Esophagus squamous epithelium (tissue), 5 donors: Measurements from ENCODE around the gene GULP1. TPM values are rescaled to one million over a fixed set of nuclear protein-coding genes. Genes with fewer than 3 reads are reported as not detected.
"Not testable (repeated sequence)": the region's sequence is repeated elsewhere in the genome, so short reads cannot be mapped to it uniquely, and the experiment has no call there.

ENCODE experiments used
- DNase-seq: peaks from one replicate; lab custom pipeline; 2025; lab: John Stamatoyannopoulos, UW
- H3K27ac ChIP-seq, 4 donors: fragments of 200-600 bp; sonication (generic); one replicate each; pipeline ENCODE4 v1.5.1; 2016 to 2019; ENCODE audit warnings: mild to moderate bottlenecking in 1 of 4
- H3K27me3 ChIP-seq, 4 donors: fragments of 200-600 bp; sonication (generic); 1 replicate in 3 of 4; 2 replicates in 1 of 4; pipeline versions ENCODE4 v1.5.1 to v1.6.0; 2017 to 2021; ENCODE audit warnings: antibody characterized with exemption in 1 of 4
- H3K36me3 ChIP-seq, 3 donors: fragments of 200-600 bp; sonication (generic); one replicate each; pipeline ENCODE4 v1.5.1; 2016 to 2019
- H3K4me1 ChIP-seq, 3 donors: fragments of 200-600 bp; sonication (generic); one replicate each; pipeline ENCODE4 v1.5.1; 2017 to 2019
- H3K4me3 ChIP-seq, 4 donors: fragments of 200-600 bp; sonication (generic); 1 replicate in 3 of 4; 2 replicates in 1 of 4; pipeline ENCODE4 v1.5.1; 2016 to 2019; ENCODE audit warnings: mild to moderate bottlenecking in 2 of 4, moderate library complexity in 1 of 4
- H3K9me3 ChIP-seq, 3 donors: fragments of 200-600 bp; sonication (generic); one replicate each; pipeline ENCODE4 v1.5.1; 2016 to 2019
- CTCF ChIP-seq, 6 experiments: fragments of 450-650 bp in 4 of 6; fragments of 200-600 bp in 2 of 6; sonication (generic) in 2 of 6; IDR thresholded peaks; one replicate each; pipeline ENCODE4 v1.5.1; 2016 to 2019; ENCODE audit warnings: antibody characterized with exemption in 6 of 6, mild to moderate bottlenecking in 4 of 6, moderate library complexity in 4 of 6
- POLR2A ChIP-seq, 4 donors: fragments of 450-650 bp; IDR thresholded peaks; one replicate each; pipeline ENCODE4 v1.6.1; 2017; ENCODE audit warnings: antibody characterized with exemption in 4 of 4, mild to moderate bottlenecking in 4 of 4, moderate library complexity in 3 of 4
- WGBS, 2 donors: methylation state at CpG; one replicate each; pipeline ENCODE4 v1.1.5; 2018; 5-methylcytosine and 5-hydroxymethylcytosine counted together
- intact Hi-C: fragments of 100-400 bp; cut with DNase I; formaldehyde crosslinking; loops from one replicate; pipeline ENCODE4 v1.15.0; 2022
- total RNA-seq, 4 donors: library from RNA; depleted of rRNA; stranded (reverse); fragments of >200 nt; gene quantifications; one replicate each; pipeline ENCODE4 v1.1.0, GENCODE V29; 2016
- donor health status: DM: yes; HTN: yes; CAD: no.

The GULP1 gene
- total RNA-seq, 4 donors from 2014 or later = 10.4 to 39.3 (median 24.2) TPM

GRCh38 chr2:188601391-188601790 lies 309.7 kb downstream of the GULP1 start:
- no peaks in the 10 kb centered on the region for H3K36me3 ChIP-seq
- no peak for TF ChIP-seq POLR2A (IDR thresholded peaks at IDR 0.05)
- TF ChIP-seq CTCF (IDR thresholded peaks at IDR 0.05) = no peak
- DNase-seq = no peak
- 51 to 60% methylated on average over 2 of the region's 2 CpGs for WGBS, 2 donors
- H3K27ac ChIP-seq = no peak overlapping the region
- no peak overlapping the region for H3K4me3 ChIP-seq
- intact Hi-C loops = no loop called here
- H3K27me3 ChIP-seq = no peaks in the 10 kb centered on the region
- no peaks in the 10 kb centered on the region for H3K4me1 ChIP-seq
- no peaks in the 10 kb centered on the region for H3K9me3 ChIP-seq

- intact Hi-C loops = no loop called here
- no peak for DNase-seq
- no peak for TF ChIP-seq POLR2A (IDR thresholded peaks at IDR 0.05)
- TF ChIP-seq CTCF (IDR thresholded peaks at IDR 0.05) = no peak
These were observed 310.3 kb downstream of the GULP1 start for GRCh38 chr2:188601927-188602326.

GRCh38 chr2:188604579-188604978 lies 312.9 kb downstream of the GULP1 start:
- no peaks in the 10 kb centered on the region for H3K27me3 ChIP-seq
- H3K27ac ChIP-seq = no peak overlapping the region
- TF ChIP-seq POLR2A (IDR thresholded peaks at IDR 0.05) (no peak), CTCF (IDR thresholded peaks at IDR 0.05) (no peak)
- H3K9me3 ChIP-seq = no peaks in the 10 kb centered on the region
- H3K4me3 ChIP-seq = no peak overlapping the region
- 24 to 32% methylated on average over 1 of the region's 1 CpG for WGBS, 2 donors
- H3K36me3 ChIP-seq = no peaks in the 10 kb centered on the region
- H3K4me1 ChIP-seq = no peaks in the 10 kb centered on the region
- intact Hi-C loops = no loop called here
- no peak for DNase-seq

More at GRCh38 chr2:188601927-188602326, 310.3 kb downstream of the GULP1 start:
- no peaks in the 10 kb centered on the region for H3K36me3 ChIP-seq
- H3K4me1 ChIP-seq = no peaks in the 10 kb centered on the region
- H3K4me3 ChIP-seq = no peak overlapping the region
- H3K27ac ChIP-seq = no peak overlapping the region
- no peaks in the 10 kb centered on the region for H3K9me3 ChIP-seq
- no peaks in the 10 kb centered on the region for H3K27me3 ChIP-seq

GRCh38 chr2:188605609-188606584 lies 314.2 kb downstream of the GULP1 start:
- not testable (repeated sequence) for H3K27me3 ChIP-seq, DNase-seq
- WGBS, 2 donors = 95% methylated on average over 15 to 19 of the region's 39 CpGs

GRCh38 chr2:188606596-188606995 lies 314.9 kb downstream of the GULP1 start:
- H3K27ac ChIP-seq, H3K36me3 ChIP-seq, H3K4me1 ChIP-seq, intact Hi-C loops, H3K9me3 ChIP-seq, H3K27me3 ChIP-seq, H3K4me3 ChIP-seq, DNase-seq: not testable (repeated sequence)
- 95 to 100% methylated on average over 6 to 8 of the region's 30 CpGs for WGBS, 2 donors

More at GRCh38 chr2:188605609-188606584, 314.2 kb downstream of the GULP1 start:
- H3K4me1 ChIP-seq, intact Hi-C loops, H3K27ac ChIP-seq, H3K4me3 ChIP-seq, H3K36me3 ChIP-seq, H3K9me3 ChIP-seq: not testable (repeated sequence)

- no peak for TF ChIP-seq CTCF (IDR thresholded peaks at IDR 0.05)
- no peak for TF ChIP-seq POLR2A (IDR thresholded peaks at IDR 0.05)
- Histone ChIP-seq H3K4me1 (no peaks in the 10 kb centered on the region), H3K9me3 (no peaks in the 10 kb centered on the region), H3K4me3 (no peak overlapping the region), H3K36me3 (no peaks in the 10 kb centered on the region), H3K27me3 (no peaks in the 10 kb centered on the region), H3K27ac (no peak overlapping the region)
- 35 to 36% methylated on average over 2 of the region's 2 CpGs for WGBS, 2 donors
- intact Hi-C loops = no loop called here
- DNase-seq = no peak
These were observed 315.8 kb downstream of the GULP1 start for GRCh38 chr2:188607501-188607900.
